Neural crest cell (in vitro differentiated cells): ENCODE data around the gene VPS26C. TPM values are rescaled to one million over a fixed set of nuclear protein-coding genes. Genes with fewer than 3 reads are reported as not detected.
A peak's percentile ranks its signal among the peaks of the same experiment; 100 is the strongest.

ENCODE experiments used
- DNase-seq: peaks from one replicate; pipeline ENCODE4 v3.0.0; 2021; ENCODE audit warnings: low read depth, mixed read lengths, low spot score
- H3K27ac Mint-ChIP-seq: one replicate; pipeline ENCODE4 v1.8.0; 2021; ENCODE audit warnings: mild to moderate bottlenecking, mixed read lengths; ENCODE audit not compliant: unreplicated experiment
- H3K27me3 Mint-ChIP-seq: 2 replicates; pipeline ENCODE4 v1.8.0; 2021; ENCODE audit warnings: low read depth, mild to moderate bottlenecking, mixed read lengths
- H3K36me3 Mint-ChIP-seq: 2 replicates; pipeline ENCODE4 v1.8.0; 2021; ENCODE audit warnings: low read depth, mild to moderate bottlenecking, mixed read lengths
- H3K4me1 Mint-ChIP-seq: 2 replicates; pipeline ENCODE4 v1.8.0; 2021; ENCODE audit warnings: mixed read lengths
- H3K4me3 Mint-ChIP-seq: one replicate; pipeline ENCODE4 v1.8.0; 2021; ENCODE audit warnings: mild to moderate bottlenecking, mixed read lengths
- H3K9me3 Mint-ChIP-seq: 2 replicates; pipeline ENCODE4 v1.8.0; 2021; ENCODE audit warnings: mixed read lengths
- CTCF ChIP-seq: fragments of 200-600 bp; sonication (generic); conservative IDR thresholded peaks from 2 replicates; pipeline ENCODE4 v1.5.0; 2021; ENCODE audit warnings: antibody characterized with exemption, mild to moderate bottlenecking
- total RNA-seq: library from RNA; stranded (reverse); gene quantifications from 2 replicates; pipeline ENCODE4 v1.2.1, GENCODE V29; 2021

VPS26C gene
- total RNA-seq, 1 donor from 2014 or later = 41.1 TPM

- no peak for DNase-seq
- H3K4me1 Mint-ChIP-seq = peaks cover 37% of the 10 kb centered on the region
- H3K27me3 Mint-ChIP-seq = peaks cover 7% of the 10 kb centered on the region
- peaks cover 35% of the 10 kb centered on the region for H3K36me3 Mint-ChIP-seq
- TF ChIP-seq CTCF = no peak
- peaks cover 9% of the 10 kb centered on the region for H3K9me3 Mint-ChIP-seq
- H3K4me3 Mint-ChIP-seq = no peak overlapping the region
- H3K27ac Mint-ChIP-seq = no peak overlapping the region
Observed at GRCh38 chr21:37206496-37206895, 60.6 kb downstream of the VPS26C start.

GRCh38 chr21:37204580-37204979 lies 62.6 kb downstream of the VPS26C start:
- H3K27me3 Mint-ChIP-seq = peaks cover 7% of the 10 kb centered on the region
- H3K9me3 Mint-ChIP-seq = peaks cover 5% of the 10 kb centered on the region
- no peak overlapping the region for H3K4me3 Mint-ChIP-seq
- peaks cover 47% of the 10 kb centered on the region for H3K4me1 Mint-ChIP-seq
- H3K27ac Mint-ChIP-seq = no peak overlapping the region
- peaks cover 34% of the 10 kb centered on the region for H3K36me3 Mint-ChIP-seq
- no peak for DNase-seq
- TF ChIP-seq CTCF = no peak

- H3K4me3 Mint-ChIP-seq = peak overlapping the region; percentile 6
- peaks cover 36% of the 10 kb centered on the region for H3K36me3 Mint-ChIP-seq
- H3K27me3 Mint-ChIP-seq = no peaks in the 10 kb centered on the region
- H3K9me3 Mint-ChIP-seq = no peaks in the 10 kb centered on the region
- H3K27ac Mint-ChIP-seq = peak overlapping the region; percentile 68
- no peak for DNase-seq
- no peak for TF ChIP-seq CTCF
- H3K4me1 Mint-ChIP-seq = peaks cover 49% of the 10 kb centered on the region
Observed at GRCh38 chr21:37202221-37203110, 64.7 kb downstream of the VPS26C start.

- Mint-ChIP-seq H3K36me3 (peaks cover 33% of the 10 kb centered on the region), H3K4me3 (no peak overlapping the region), H3K27me3 (no peaks in the 10 kb centered on the region), H3K27ac (peak overlapping the region; percentile 77), H3K4me1 (peaks cover 41% of the 10 kb centered on the region), H3K9me3 (no peaks in the 10 kb centered on the region)
- no peak for DNase-seq
- no peak for TF ChIP-seq CTCF
Observed at GRCh38 chr21:37200641-37201480, 66.3 kb downstream of the VPS26C start.

- Mint-ChIP-seq H3K27ac (peak overlapping the region; percentile 89), H3K4me1 (peaks cover 41% of the 10 kb centered on the region), H3K9me3 (no peaks in the 10 kb centered on the region), H3K36me3 (peaks cover 34% of the 10 kb centered on the region), H3K4me3 (no peak overlapping the region), H3K27me3 (no peaks in the 10 kb centered on the region)
- no peak for DNase-seq
- no peak for TF ChIP-seq CTCF
Observed at GRCh38 chr21:37199057-37199924, 67.8 kb downstream of the VPS26C start.
